GM12801 (cell line): ENCODE results near the gene APP.

Experiments
- TF ChIP-seq, protein P1 (sequence below): IDR thresholded peaks from one replicate; pipeline ENCODE4 v1.5.1; 2011; ENCODE audit warnings: control low read depth; ENCODE audit not compliant: insufficient read length; ENCODE audit errors: extremely low read depth

APP gene

GRCh38 chr21:25944082-25944481, 226.5 kb downstream of the APP start:
- TF ChIP-seq, protein P1, sequence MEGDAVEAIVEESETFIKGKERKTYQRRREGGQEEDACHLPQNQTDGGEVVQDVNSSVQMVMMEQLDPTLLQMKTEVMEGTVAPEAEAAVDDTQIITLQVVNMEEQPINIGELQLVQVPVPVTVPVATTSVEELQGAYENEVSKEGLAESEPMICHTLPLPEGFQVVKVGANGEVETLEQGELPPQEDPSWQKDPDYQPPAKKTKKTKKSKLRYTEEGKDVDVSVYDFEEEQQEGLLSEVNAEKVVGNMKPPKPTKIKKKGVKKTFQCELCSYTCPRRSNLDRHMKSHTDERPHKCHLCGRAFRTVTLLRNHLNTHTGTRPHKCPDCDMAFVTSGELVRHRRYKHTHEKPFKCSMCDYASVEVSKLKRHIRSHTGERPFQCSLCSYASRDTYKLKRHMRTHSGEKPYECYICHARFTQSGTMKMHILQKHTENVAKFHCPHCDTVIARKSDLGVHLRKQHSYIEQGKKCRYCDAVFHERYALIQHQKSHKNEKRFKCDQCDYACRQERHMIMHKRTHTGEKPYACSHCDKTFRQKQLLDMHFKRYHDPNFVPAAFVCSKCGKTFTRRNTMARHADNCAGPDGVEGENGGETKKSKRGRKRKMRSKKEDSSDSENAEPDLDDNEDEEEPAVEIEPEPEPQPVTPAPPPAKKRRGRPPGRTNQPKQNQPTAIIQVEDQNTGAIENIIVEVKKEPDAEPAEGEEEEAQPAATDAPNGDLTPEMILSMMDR = no peak

DNA sequence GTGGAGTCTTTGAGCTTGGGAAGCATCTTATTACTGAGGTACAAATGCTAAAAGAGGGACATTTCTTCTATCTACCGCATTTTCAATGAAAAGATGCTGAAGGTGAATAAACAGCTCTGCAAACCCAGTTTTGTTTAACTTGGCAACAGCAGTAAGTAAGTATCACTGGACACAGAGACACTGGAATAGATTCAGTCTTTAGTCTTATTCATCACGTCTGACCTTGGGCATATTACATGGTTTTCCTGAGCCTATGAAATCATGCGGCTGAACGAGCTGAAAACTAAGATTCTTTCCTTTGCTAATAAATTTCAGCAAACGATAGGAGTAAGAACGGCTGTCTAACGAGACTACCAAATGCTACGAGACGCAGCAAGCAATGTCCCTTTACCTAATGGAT, 228.4 kb downstream of the APP start:
- TF ChIP-seq, protein P1 = no peak

- TF ChIP-seq, protein P1 = no peak
Observed at GRCh38 chr21:25939396-25939761, 231.2 kb downstream of the APP start.

- TF ChIP-seq, protein P1 = no peak
Observed at GRCh38 chr21:25938658-25939395, 231.7 kb downstream of the APP start.

- TF ChIP-seq, protein P1 = no peak
Observed at GRCh38 chr21:25936776-25937175, 233.8 kb downstream of the APP start.

GRCh38 chr21:25934771-25935224, 235.8 kb downstream of the APP start:
- TF ChIP-seq, protein P1 = no peak

DNA sequence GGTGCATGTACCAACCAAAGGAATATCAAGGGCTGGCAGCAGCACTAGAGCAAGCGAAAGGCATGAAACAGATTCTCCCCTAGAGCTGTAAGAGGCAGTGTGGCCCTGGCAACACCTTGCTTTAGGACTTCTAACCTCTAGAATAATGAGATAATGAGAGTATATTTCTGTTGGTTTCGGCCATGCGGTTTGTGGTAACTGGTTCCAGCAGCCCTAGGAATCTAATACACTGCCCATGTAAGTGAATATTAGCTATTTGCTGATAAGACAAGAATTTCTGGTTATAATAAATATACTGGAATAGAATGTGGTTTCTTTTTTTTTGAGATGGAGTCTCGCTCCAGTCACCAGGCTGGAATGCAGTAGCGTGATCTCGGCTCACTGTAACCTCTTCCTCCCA, 236.4 kb downstream of the APP start:
- TF ChIP-seq, protein P1 = no peak
